GM19468 (cell line): ENCODE measurements around the gene ZNF774.
"Not testable (repeated sequence)": the region's sequence is repeated elsewhere in the genome, so short reads cannot be mapped to it uniquely, and the experiment has no call there.

Experiments used
- ATAC-seq: cut with Tn5 transposase; IDR thresholded peaks from one replicate; pipeline ENCODE4 v1.9.1; 2021; ENCODE audit warnings: mild to moderate bottlenecking, moderate library complexity, moderate number of reproducible peaks; ENCODE audit not compliant: unreplicated experiment; ENCODE audit errors: extremely low read depth

Gene ZNF774

GRCh38 chr15:90343302-90343790 is 8.7 kb upstream of the ZNF774 start:
- no peak for ATAC-seq

- no peak for ATAC-seq
These were observed 7.4 kb upstream of the ZNF774 start for GRCh38 chr15:90344662-90345061.

- no peak for ATAC-seq
These were observed 6.2 kb upstream of the ZNF774 start for GRCh38 chr15:90345857-90346256.

GRCh38 chr15:90347431-90348065 is 4.5 kb upstream of the ZNF774 start:
- not testable (repeated sequence) for ATAC-seq

- ATAC-seq = no peak
These were observed 3.6 kb upstream of the ZNF774 start for GRCh38 chr15:90348456-90348855.

- no peak for ATAC-seq
These were observed 3.0 kb upstream of the ZNF774 start for GRCh38 chr15:90349072-90349471.

GRCh38 chr15:90349821-90350220 is 2.3 kb upstream of the ZNF774 start:
- no peak for ATAC-seq

GRCh38 chr15:90351479-90352106 is 491 bp upstream of the ZNF774 start:
- ATAC-seq = no peak

GRCh38 chr15:90354986-90355385 is 2.9 kb downstream of the ZNF774 start:
- no peak for ATAC-seq

GRCh38 chr15:90358124-90359033 is 6.3 kb downstream of the ZNF774 start:
- ATAC-seq = no peak

GRCh38 chr15:90360746-90361145 is 8.7 kb downstream of the ZNF774 start:
- no peak for ATAC-seq

GRCh38 chr15:90362936-90363212 is 10.8 kb downstream of the ZNF774 start:
- no peak for ATAC-seq

- ATAC-seq = no peak
These were observed 12.2 kb downstream of the ZNF774 start for GRCh38 chr15:90364251-90364650.

GRCh38 chr15:90365414-90366055 is 13.5 kb downstream of the ZNF774 start:
- ATAC-seq = no peak

GRCh38 chr15:90367576-90367975 is 15.5 kb downstream of the ZNF774 start:
- ATAC-seq = no peak

- no peak for ATAC-seq
These were observed 23.0 kb downstream of the ZNF774 start for GRCh38 chr15:90375071-90375470.

- no peak for ATAC-seq
These were observed 24.7 kb downstream of the ZNF774 start for GRCh38 chr15:90376789-90377188.

GRCh38 chr15:90379263-90379662 is 27.2 kb downstream of the ZNF774 start:
- ATAC-seq = no peak

- no peak for ATAC-seq
These were observed 29.4 kb downstream of the ZNF774 start for GRCh38 chr15:90381515-90381914.

GRCh38 chr15:90382320-90382719 is 30.2 kb downstream of the ZNF774 start:
- ATAC-seq = no peak

- no peak for ATAC-seq
These were observed 34.1 kb downstream of the ZNF774 start for GRCh38 chr15:90386221-90386620.
